Thyroid gland (tissue), 4 donors: ENCODE data around the gene GPR132. TPM values are rescaled to one million over a fixed set of nuclear protein-coding genes. Genes with fewer than 3 reads are reported as not detected.

Experiments
- DNase-seq, 2 donors: peaks; one replicate each; pipeline ENCODE4 v3.0.0-alpha.2; 2019
- H3K27ac ChIP-seq, 3 donors: fragments of 200-600 bp; sonication (generic); 1 replicate in 2 of 3; 2 replicates in 1 of 3; pipeline ENCODE4 v1.5.1; 2016 to 2019; ENCODE audit warnings: mild to moderate bottlenecking in 1 of 3, moderate library complexity in 1 of 3
- H3K27me3 ChIP-seq: fragments of 200-600 bp; sonication (generic); one replicate; pipeline ENCODE4 v1.5.1; 2019
- H3K36me3 ChIP-seq, 2 donors: fragments of 200-600 bp; sonication (generic); one replicate each; pipeline ENCODE4 v1.5.1; 2016 to 2019
- H3K4me1 ChIP-seq, 2 donors: fragments of 200-600 bp; sonication (generic); one replicate each; pipeline ENCODE4 v1.5.1; 2017 to 2019
- H3K4me3 ChIP-seq, 3 donors: fragments of 200-600 bp; sonication (generic); replicated peaks in 1 of 3; 1 replicate in 2 of 3; 2 replicates in 1 of 3; pipeline ENCODE4 v1.5.1; 2016; ENCODE audit warnings: mild to moderate bottlenecking in 1 of 3
- H3K9me3 ChIP-seq: fragments of 200-600 bp; sonication (generic); one replicate; pipeline ENCODE4 v1.5.1; 2017
- CTCF ChIP-seq, 6 experiments: fragments of 200-600 bp in 3 of 6; fragments of 450-650 bp in 3 of 6; sonication (generic) in 3 of 6; IDR thresholded peaks; one replicate each; pipeline ENCODE4 v1.5.1; 2016 to 2019; ENCODE audit warnings: antibody characterized with exemption in 6 of 6, mild to moderate bottlenecking in 2 of 6, inconsistent platforms in 1 of 6, moderate library complexity in 1 of 6
- POLR2A ChIP-seq, 2 donors: fragments of 450-650 bp; IDR thresholded peaks; one replicate each; pipeline ENCODE4 v1.6.1; 2017; ENCODE audit warnings: antibody characterized with exemption in 2 of 2, mild to moderate bottlenecking in 2 of 2, moderate library complexity in 1 of 2
- WGBS, 2 donors: methylation state at CpG; one replicate each; pipeline ENCODE4 v1.1.5; 2017; 5-methylcytosine and 5-hydroxymethylcytosine counted together
- intact Hi-C: fragments of 100-400 bp; cut with DNase I; formaldehyde crosslinking; loops from one replicate; pipeline ENCODE4 v1.15.1; 2023
- total RNA-seq, 4 donors: library from RNA; depleted of rRNA; stranded (reverse); fragments of >200 nt; gene quantifications; one replicate each; pipeline ENCODE4 v1.2.3, GENCODE V29; 2016

Gene GPR132
- total RNA-seq, 4 donors from 2014 or later: 1.0 to 4.6 (median 2.1) TPM

GRCh38 chr14:105069522-105069870 lies 4.3 kb upstream of the GPR132 start:
- 84 to 89% methylated on average over 9 to 10 of the region's 10 CpGs for WGBS, 2 donors
- intact Hi-C loops: no loop called here
- TF ChIP-seq POLR2A (IDR thresholded peaks at IDR 0.05) (no peak), CTCF (IDR thresholded peaks at IDR 0.05) (no peak)
- no peak overlapping the region for H3K4me3 ChIP-seq
- no peaks in the 10 kb centered on the region for H3K9me3 ChIP-seq
- no peak for DNase-seq
- peaks cover 20 to 66% of the 10 kb centered on the region in 2 donors for H3K4me1 ChIP-seq
- no peaks in the 10 kb centered on the region for H3K36me3 ChIP-seq
- no peak overlapping the region for H3K27ac ChIP-seq
- H3K27me3 ChIP-seq: no peaks in the 10 kb centered on the region

GRCh38 chr14:105068818-105069217 lies 3.6 kb upstream of the GPR132 start:
- peaks cover 23 to 64% of the 10 kb centered on the region in 2 donors for H3K4me1 ChIP-seq
- no peaks in the 10 kb centered on the region for H3K9me3 ChIP-seq
- H3K27ac ChIP-seq: no peak overlapping the region
- no peaks in the 10 kb centered on the region for H3K36me3 ChIP-seq
- 80 to 87% methylated on average over 13 of the region's 13 CpGs for WGBS, 2 donors
- intact Hi-C loops: no loop called here
- no peak for DNase-seq
- H3K4me3 ChIP-seq: no peak overlapping the region
- TF ChIP-seq CTCF (IDR thresholded peaks at IDR 0.05) (no peak), POLR2A (IDR thresholded peaks at IDR 0.05) (no peak)
- H3K27me3 ChIP-seq: no peaks in the 10 kb centered on the region

GRCh38 chr14:105067969-105068301 lies 2.7 kb upstream of the GPR132 start:
- 93 to 97% methylated on average over 7 to 12 of the region's 12 CpGs for WGBS, 2 donors
- intact Hi-C loops: no loop called here
- no peaks in the 10 kb centered on the region for H3K27me3 ChIP-seq

GRCh38 chr14:105067140-105067968 lies 2.1 kb upstream of the GPR132 start:
- DNase-seq: no peak
- intact Hi-C loops: no loop called here
- Histone ChIP-seq H3K36me3 (no peaks in the 10 kb centered on the region), H3K9me3 (no peaks in the 10 kb centered on the region), H3K4me3 (no peak overlapping the region), H3K27ac (no peak overlapping the region), H3K4me1 (peaks cover 17 to 52% of the 10 kb centered on the region in 2 donors), H3K27me3 (no peaks in the 10 kb centered on the region)
- no peak for TF ChIP-seq CTCF (IDR thresholded peaks at IDR 0.05)
- WGBS, 2 donors: 70 to 90% methylated on average over 6 of the region's 18 CpGs

More at GRCh38 chr14:105067969-105068301, 2.7 kb upstream of the GPR132 start:
- no peak for DNase-seq
- no peaks in the 10 kb centered on the region for H3K36me3 ChIP-seq
- H3K4me1 ChIP-seq: peaks cover 23 to 58% of the 10 kb centered on the region in 2 donors
- H3K4me3 ChIP-seq: no peak overlapping the region
- no peak overlapping the region for H3K27ac ChIP-seq
- H3K9me3 ChIP-seq: no peaks in the 10 kb centered on the region
- TF ChIP-seq POLR2A (IDR thresholded peaks at IDR 0.05): no peak
- TF ChIP-seq CTCF (IDR thresholded peaks at IDR 0.05): no peak

GRCh38 chr14:105066240-105067071 lies 1.2 kb upstream of the GPR132 start:
- peak overlapping the region; percentile 64 to 85 (median 70) for H3K27ac ChIP-seq
- TF ChIP-seq CTCF (IDR thresholded peaks at IDR 0.05): no peak
- H3K9me3 ChIP-seq: no peaks in the 10 kb centered on the region
- H3K4me3 ChIP-seq: no peak overlapping the region
- 88% methylated on average over 25 of the region's 28 CpGs; no CpG with 5 or more reads in 1 of the 2 donors for WGBS, 2 donors
- no peaks in the 10 kb centered on the region for H3K36me3 ChIP-seq
- H3K27me3 ChIP-seq: no peaks in the 10 kb centered on the region
- DNase-seq: no peak
- H3K4me1 ChIP-seq: peaks cover 22 to 52% of the 10 kb centered on the region in 2 donors
- intact Hi-C loops: no loop called here
